LHCN-M2 (cell line): Measurements from ENCODE around the gene PTGIS. TPM values are rescaled to one million over a fixed set of nuclear protein-coding genes. Genes with fewer than 3 reads are reported as not detected.
A peak's percentile ranks its signal among the peaks of the same experiment; 100 is the strongest.
"Not testable (repeated sequence)": the region's sequence is repeated elsewhere in the genome, so short reads cannot be mapped to it uniquely, and the experiment has no call there.

Experiments used
- DNase-seq: peaks from one replicate; pipeline ENCODE4 v3.0.0-alpha.2; 2012; ENCODE audit warnings: low read depth
- total RNA-seq: library from RNA; depleted of rRNA; stranded (reverse); fragments of >200 nt; gene quantifications from 2 replicates; pipeline ENCODE4 v1.2.3, GENCODE V29; 2014

PTGIS gene
- total RNA-seq, 1 experiment from 2014 or later = 0.92 TPM

DNA sequence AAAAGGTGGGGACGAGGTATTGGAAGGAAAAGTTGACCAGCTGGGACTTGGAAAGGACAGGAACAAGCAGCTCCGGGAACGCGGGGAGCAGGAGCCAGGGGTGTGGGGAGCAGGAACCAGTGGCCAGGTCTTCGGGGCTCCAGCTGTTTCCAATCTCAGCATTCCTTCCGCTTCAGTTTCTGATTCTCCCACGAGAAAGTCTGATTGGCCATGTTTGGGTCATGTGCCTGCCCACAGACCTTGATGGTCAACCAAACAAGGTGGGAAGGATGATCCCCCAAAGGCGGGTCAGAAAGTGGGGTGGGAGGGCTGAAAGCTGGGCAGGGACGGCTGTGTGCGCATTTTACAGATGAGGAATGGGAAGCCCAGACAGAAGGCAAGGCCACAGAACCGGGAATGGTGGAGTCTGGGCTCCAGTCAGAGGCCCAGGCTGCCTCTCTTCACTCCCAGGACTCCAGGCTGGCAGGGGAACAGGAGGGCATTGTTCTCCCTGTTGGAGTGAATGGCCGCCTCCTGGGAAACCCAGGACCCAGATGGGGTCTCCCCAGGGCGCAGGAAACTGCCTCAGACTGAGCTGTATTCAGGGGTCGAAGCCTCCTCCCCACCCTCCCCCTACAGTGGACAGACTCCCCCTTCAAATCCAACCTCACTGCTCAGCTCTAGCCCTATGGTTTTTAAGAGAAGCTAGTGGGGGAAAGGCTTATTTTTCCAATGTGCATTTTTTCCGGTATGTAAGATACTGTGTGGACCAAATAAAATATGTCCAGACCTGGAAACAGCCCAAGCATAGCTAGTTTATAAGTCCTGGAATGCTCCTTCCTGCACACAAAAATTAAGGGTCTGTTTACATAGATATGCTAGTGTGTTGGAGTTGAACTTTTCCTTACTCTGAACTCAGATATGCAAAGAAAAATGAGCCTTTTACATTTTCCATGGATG, 12.2 kb upstream of the PTGIS start:
- no peak for DNase-seq

DNA sequence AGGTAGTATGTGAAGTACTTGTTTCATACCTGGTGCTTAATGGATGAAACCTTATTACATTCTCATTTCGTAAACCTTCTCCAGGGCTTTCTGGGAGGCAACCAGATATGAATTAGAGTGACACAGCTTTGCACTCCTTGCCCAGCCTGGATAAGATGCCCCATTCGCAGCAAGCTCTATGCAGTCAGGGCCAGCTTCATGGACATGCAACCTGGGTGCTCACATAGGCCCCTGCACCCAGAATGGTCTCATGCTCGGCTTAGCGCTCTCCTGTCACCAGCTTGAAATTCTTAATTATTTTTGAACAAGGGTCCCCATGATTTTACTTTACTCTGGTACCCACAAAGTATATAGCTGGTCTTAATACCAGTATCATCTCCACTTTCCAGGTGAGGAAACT, 11.3 kb upstream of the PTGIS start:
- no peak for DNase-seq

DNA sequence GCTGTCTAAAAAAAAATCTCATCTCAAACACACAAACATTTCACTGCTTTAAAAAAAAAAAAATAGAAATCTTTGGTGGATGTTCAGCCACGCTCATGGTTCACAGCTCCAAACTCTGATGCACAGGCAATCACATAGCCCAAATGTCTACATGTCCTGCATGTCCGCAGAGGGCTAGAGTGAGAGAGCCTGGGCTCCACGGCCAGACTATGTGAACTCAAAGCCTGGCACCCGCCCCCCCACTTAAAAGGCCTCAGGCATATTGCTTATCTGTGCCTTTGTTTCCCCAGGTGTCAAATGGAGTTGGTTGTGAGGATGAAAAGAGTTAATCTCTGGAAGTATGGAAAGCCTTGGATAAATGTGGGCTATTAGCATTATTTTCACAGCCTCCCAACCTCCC, 10.5 kb upstream of the PTGIS start:
- no peak for DNase-seq

DNA sequence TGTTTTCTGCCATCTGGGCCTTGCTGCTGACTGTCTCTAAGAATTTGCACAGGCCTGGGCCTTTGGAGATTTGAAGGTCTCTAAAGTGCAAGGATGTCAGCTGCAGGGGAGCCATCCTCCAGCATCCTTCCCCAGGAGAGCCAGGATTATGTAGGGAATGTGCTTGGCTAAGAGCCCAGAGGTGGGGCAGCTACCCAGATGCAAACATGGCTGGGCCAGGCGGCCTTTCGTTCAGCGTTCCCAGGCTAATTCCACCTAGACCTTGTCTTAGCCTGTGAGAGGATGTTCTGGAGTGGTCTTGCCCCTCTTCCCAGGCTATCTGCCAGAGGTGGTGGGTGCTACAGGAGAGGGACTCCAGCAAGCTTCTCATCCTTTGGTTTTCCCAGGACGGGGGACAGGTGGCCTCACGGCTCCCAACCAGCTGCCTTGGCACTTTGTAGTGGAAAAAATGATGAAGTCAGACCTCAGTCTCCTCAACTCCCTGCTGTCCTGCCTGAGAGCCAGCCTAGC, 7.7 kb upstream of the PTGIS start:
- peak; percentile 79 for DNase-seq

DNA sequence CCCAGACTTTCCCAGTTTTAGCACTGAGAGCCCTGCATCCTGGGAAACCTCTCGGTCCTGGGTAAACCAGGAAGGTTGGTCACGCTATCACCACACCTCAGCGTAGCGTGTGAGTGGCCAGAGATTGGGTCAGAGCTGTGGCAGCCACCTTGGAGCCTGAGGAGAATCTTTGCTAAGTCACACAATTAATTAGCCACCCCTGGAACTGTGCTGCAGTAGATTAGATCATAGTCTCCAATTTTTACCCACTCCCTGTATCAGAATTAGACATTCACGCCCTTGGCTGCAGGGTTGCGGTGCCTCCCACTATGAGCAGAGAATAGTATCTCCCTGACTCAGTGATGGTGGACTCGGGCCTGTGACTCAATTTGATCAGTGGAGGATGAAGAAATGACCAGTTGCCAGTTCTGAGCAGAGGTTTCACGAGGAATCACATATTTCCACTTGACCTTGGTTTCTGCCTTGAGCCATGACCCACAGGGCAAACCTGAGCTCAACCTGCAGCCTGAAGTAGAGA, 6.0 kb upstream of the PTGIS start:
- DNase-seq = no peak

DNA sequence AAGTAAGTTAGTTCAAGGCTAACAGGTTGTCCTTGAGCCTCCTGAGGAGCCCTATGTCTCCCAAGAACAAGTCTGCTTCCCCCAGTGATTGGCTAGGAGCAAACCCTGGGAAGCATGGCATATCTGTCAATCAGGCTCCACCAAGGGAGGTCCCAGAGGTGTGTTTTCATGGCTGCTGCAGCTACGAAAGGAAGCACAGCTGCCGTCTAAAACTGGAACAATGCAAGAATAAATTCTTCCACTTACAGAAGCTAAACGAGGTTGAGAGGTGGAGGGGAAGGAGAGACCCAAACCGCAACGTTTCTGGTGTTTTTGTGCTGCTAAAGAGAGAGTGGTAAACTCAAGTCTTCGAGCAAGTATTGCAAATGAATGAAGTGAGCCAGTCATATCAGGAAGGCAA, 4.9 kb upstream of the PTGIS start:
- no peak for DNase-seq

DNA sequence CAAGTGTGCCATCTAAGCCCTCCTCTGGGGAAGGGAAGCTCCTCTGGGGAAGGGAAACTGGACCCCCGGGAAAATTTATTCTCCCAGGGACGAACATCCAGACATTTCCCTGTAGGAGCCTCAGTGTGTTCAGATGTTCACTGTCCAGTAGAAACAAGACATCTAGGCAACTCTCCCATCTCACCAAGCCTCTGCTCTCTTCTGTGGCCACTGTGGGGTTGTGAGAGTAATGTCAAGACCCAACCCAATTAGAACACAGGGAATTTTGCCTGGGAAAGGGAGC, 3.6 kb upstream of the PTGIS start:
- DNase-seq = no peak

DNA sequence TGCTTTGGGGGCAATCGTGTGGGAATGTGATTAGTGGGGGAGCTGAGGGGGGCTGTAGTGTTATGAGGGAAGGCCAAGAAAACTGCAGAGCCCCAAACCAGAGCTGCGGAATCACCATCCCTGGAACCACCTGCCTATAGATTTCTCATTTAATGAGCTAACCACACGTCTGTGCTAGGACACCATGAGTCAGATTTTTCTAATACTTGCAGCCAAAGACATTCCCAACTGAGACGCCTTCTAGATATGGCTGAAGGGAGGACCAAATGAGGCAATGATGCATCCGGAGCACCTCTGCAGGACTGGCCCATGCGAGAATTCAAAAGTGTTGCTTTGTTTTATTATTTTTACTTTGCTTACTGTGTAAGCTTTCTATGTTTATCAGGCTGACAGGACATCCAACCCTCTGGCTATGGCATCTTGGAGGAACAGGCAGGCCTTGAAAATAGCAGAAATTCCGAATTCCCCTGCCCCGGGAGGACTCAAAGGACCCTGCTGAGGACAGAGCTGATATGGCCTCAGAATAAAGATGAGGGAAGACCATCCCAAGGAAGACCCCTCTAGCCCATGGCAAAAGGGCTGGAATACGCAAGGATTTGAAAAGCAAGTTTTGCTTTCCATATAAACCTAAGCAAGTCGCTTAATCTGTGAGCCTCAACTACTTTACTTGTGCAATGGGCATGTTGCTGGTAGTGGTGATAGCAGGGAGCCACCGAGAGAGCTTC, 3.1 kb upstream of the PTGIS start:
- peak; percentile 77 for DNase-seq

DNA sequence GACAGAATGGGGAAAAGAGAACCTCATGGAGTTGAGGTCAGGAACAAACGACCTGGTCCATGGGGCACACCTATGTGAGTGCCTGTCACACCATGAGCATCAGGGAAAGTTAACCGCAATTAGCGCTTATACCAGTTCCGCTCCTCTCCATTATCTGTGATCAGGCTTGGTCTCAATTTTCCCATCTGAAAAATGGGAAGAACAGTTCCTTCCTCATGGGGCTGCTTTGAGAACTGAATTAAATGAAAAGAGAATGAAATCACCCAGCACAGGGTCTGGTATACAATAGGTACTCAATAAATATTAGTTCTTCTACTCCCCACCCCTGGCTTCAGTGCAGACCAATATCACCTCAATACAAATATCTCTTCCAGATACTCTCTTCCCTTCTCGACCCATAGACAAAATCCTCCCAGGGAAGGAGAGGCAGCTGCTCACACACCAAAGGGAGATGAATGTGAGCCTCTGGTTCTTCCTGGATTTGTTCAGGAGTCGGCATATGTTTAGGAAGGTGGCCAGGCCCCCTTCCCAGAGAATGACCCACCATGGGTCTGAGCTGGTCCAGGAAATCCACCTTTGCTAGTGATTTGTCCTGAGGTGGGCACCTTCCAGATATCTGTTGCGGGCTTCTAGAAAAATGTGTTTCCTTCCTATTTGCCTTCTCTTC, 2.4 kb upstream of the PTGIS start:
- no peak for DNase-seq

DNA sequence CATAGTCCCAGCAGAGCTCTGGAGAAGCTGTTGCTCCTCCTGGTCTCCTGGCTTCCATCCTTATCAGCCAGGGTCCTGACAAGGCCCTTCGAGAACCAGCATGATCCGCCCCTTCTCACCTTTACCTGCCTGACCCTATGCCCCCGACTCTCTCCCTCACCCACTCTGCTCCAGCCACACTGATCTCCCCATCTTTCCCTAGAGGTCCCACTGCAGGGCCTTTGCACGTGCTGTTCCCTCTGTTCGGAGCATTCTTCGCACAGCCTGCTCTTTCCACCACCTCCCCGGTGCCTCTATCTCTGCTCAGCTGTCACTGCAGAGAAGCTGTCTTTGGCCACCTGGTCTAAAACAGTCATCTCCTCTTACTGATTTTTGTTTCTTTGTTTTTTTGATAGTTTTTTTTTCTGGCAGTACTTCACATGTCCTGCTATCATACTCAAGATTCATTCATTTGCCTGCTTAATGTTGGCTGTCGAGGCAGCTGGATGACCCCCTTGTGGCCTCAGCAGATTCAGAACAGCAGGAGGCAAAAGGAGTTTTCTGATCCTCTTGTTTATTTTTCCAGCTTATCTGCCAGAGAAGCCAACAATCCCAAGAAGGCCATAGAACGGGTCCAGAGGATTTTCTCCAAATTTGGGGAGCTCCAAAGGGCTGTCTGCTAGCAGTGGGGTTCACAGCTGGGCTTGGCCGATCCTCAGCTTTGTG, 1.6 kb upstream of the PTGIS start:
- DNase-seq = peak; percentile 44

DNA sequence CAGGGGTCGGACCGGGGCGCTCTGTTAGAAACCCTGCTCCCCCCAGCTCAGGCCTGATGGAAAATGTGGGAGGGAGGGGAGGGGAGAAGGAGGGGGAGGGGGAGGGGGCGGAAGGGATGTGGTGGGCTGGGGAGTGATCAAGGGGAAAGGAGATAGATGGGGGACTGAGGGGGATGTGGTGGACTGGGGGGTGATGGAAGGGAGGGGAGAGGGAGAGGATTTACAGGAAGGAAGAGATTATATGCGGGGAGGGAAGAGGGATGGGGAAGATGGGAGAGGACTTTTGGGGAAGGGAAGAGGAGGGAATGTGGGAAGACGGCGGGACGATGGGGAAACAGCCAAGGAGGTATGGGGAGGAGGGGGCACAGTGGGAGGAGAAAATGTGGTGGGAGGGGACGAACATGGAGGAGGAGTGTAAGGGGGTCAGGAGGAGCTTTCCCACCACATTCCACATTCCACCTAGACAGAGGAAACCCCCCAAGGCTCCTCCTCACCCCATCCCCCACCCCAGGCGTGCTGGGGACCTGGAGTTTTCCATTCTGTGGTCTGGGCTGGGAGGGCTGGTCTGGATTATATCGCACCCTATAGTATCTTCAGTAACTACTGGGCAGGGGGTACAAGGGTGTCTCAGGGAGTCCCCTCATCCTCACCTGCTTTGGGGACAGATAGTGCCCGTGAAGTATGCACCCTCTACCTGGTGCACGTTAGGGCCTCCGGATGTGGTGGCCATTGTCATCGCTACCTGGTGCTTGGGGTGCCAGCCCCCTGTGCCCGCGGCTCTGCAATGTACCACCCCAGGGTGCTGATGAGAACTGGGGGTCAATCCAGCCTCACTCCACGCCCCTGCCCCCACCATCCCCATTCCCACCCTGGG, 578 bp upstream of the PTGIS start:
- no peak for DNase-seq

DNA sequence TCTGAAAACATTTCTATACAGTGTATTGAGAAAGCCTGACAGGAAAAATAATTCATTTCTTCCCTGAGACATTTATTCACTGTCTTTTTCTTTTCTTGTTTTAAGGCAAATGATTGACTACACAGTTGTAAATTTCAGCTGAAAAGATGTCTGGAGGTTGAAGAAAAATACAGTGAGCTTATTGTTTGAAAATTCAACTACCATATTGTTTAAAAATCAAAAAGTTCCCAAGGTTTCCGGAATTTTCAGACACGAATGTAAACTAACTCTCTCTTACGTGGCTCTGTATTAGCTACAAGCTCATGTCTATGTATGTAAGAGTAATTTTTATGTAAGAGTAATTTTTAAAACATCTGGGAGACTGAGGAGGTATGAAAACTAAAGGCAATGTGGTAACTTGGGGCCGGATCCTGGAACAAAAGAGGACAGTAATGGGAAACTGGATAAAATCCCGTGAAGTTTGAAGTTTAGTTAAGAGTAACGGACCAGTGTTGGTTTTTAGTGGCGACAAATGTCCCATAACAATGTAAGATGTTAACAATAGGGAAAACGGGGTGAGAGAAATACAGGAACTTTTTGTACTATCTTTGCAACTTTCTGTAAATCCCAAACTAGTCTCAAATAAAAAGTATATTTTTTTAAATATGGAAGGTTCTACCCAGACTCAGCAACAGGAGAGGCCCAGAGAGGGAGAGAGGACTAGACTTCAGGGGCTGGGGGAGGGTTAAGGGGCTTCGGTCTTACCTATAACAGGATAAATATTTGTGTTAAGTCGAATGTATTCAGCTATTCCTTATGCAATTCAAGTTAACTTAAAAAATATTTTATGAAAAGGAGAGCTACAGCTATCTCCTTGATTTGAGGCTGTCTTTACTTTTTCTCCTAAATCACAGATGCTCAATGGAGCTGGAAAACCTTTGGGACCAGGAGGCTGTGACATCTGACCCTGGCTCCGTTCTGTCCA, 1.3 kb downstream of the PTGIS start:
- no peak for DNase-seq

DNA sequence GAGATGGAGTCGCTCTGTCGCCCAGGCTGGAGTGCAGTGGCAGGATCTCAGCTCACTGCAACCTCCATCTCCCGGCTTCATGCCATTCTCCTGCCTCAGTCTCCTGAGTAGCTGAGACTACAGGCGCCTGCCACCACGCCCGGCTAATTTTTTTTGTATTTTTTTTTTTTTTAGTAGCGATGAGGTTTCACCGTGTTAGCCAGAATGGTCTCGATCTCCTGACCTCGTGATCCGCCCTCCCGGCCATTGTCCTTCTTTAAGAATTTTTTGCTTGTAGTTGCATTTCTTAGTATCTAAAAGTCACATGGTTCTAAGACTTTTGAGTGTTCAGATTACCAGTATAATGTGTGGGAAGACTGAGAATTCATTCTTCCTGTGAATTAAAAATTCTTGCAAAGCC, 2.9 kb downstream of the PTGIS start:
- DNase-seq = not testable (repeated sequence)

DNA sequence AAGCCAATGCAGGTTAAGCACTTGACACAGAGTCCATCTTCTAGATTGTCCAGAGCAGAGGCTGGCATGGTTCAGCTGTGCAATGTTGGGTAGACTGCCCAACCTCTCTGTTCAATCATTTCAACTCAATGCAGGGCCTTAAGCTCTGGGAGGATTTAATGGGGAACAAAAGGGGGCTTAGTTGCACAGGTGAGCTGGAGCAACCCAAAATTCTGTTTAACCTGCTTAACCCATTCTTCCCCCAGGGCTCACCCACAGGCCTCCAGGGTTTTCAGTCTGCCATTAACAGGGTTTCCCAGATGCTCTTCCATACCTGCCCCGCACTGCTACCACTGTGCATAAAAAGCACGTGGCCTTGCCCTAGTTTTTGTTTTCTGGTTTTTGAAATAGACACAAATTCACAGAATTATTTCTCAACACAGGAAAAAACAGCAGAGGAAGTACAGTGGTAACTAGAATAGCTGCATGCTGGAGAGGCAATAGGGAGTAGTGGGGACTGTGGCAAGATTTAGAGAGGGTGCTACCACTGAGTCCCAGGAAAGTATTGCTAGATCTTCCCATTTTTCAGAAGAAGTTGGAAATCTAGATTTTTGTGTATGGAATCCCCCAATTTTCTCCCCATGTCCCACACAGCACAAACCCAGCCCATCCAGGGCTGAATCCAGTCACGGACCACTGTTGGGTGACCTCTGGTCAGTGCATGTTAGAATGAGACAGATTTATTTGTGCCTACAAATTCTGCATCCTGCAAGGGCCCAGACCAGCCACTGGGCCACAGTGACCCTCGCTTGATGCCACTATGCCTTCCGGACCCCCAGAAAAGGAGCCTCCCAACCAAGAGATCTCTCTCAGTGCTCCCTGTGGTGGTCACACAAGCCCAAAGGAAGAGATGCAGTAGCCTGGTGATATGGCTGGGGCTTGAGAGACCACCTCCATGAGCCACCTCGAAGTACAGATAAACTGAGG, 4.6 kb downstream of the PTGIS start:
- DNase-seq = no peak

DNA sequence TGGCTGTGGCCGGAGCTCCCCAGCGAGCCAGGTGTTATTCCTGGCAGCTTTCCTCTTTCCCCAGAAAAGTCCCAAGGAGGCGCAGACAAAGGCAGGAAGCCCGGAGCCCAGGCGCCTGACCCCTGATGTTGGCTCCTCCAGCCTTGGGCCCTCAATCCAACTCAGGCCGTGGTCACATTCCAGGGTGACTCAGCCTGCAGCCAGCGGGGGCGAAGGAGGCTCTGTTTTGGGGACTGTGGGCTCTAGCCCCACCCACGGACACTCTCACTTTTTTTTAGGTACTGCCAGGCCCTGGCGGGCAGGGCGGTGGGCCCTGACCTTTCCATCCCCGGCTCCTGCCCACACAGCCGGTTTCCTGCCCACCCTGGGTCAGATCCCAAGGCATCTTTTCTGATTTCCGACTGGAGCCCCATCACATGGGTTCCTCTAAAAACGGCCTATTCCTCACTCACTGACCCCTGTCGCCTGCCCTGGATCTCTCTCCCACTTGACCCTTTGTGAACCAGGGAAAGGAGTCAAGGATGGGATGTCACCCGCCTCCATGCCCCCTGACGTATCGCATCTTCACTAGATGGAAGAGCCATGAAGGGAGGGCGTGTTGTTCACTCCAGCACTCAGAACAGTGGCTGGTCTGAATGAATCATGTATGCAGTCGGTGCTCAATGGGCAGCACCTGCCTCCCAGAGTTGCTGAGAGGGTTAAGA, 5.5 kb downstream of the PTGIS start:
- DNase-seq = peak; percentile 88

DNA sequence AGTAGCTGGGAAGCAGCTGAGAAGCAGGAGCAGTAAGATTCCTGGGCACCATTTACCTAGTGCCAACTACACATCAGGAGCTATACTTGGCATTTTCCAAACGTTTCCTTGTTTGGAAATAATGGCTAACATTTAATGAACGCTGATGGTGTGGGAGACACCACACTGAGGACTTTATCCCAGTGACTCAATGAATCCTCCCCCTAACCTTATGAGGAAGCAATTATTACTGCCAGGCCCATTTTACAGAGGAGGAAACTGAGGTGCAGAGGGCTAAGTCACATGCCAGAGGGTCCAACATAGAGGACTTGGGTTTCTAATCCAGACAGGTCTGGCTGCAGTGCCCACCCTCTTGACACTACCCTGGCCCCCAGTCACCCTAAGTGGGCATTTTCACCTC, 6.1 kb downstream of the PTGIS start:
- DNase-seq = no peak

DNA sequence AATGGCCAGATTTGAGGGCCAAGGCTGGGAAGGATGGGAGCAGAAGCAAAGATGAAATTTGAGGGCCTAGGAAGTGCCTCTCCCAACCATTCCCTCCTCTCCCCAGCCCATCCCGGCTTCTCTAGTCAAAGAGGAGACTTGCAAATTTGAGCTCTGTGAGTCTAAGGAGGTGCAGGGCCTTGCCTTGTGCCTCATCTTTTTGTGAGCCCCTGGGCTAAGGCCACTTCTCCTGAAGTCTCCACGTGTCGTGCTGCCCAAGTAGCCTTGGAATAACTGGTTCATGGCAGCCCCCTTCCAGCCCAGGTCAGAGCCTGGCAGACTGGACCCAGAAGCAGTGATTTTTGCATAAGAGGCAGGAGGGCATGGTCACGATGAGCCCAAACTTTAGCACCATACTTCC, 6.7 kb downstream of the PTGIS start:
- DNase-seq = no peak
